ENCODE results near the gene ZNF57.

- TF ChIP-seq GATA3 (IDR thresholded peaks at IDR 0.05; ENCODE audit: low read depth, low read length) (no peak), GATA2 (IDR thresholded peaks at IDR 0.05; ENCODE audit: low read depth, low read length) (no peak)
These were observed 35.2 kb upstream of the ZNF57 start for GRCh38 chr19:2865334-2866100.
